Spleen (tissue), 7 donors: Measurements from ENCODE around the gene SEPTIN2.

Experiments used
- POLR2A ChIP-seq, 3 donors: fragments of 450-650 bp; IDR thresholded peaks; one replicate each; pipeline ENCODE4 v1.5.1; 2017; ENCODE audit warnings: antibody characterized with exemption in 3 of 3, mild to moderate bottlenecking in 1 of 3
- TF ChIP-seq, protein P1 (sequence below), 11 experiments: fragments of 200-600 bp in 7 of 11; fragments of 450-650 bp in 4 of 11; sonication (generic) in 4 of 11; IDR thresholded peaks in 8 of 11; conservative IDR thresholded peaks in 3 of 11; 1 replicate in 7 of 11; 2 replicates in 4 of 11; pipeline versions ENCODE4 v1.4.0 to v1.8.0; 2016 to 2021; ENCODE audit warnings: antibody characterized with exemption in 11 of 11, inconsistent platforms in 4 of 11, mild to moderate bottlenecking in 1 of 11
- donor health status: DM: no; HTN: no; CAD: no; lungs with moderate emphysema.
- donor health status: DM: no; HTN: no; CAD: no.
- donor health status: DM: no; HTN: no; CAD: no.

DNA sequence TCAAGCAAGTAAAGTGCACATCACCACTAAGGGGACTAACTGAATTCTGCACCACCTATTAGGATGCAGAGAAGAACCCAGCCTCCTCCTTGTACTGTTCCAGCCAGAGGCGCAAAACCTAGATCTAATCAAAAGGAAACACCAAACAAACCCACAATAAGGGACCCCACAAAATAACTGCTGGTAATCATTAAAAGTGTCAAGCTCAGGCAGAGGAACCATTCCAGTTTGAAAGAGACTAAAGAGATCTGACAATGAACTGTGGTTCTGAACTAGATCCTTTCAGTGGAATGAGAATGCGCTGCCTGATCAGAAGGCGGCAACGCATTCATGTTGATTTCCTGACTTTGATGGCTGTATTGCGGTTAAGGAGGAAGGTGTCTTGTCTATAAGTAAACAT, 17.1 kb upstream of the SEPTIN2 start:
- TF ChIP-seq, protein P1, sequence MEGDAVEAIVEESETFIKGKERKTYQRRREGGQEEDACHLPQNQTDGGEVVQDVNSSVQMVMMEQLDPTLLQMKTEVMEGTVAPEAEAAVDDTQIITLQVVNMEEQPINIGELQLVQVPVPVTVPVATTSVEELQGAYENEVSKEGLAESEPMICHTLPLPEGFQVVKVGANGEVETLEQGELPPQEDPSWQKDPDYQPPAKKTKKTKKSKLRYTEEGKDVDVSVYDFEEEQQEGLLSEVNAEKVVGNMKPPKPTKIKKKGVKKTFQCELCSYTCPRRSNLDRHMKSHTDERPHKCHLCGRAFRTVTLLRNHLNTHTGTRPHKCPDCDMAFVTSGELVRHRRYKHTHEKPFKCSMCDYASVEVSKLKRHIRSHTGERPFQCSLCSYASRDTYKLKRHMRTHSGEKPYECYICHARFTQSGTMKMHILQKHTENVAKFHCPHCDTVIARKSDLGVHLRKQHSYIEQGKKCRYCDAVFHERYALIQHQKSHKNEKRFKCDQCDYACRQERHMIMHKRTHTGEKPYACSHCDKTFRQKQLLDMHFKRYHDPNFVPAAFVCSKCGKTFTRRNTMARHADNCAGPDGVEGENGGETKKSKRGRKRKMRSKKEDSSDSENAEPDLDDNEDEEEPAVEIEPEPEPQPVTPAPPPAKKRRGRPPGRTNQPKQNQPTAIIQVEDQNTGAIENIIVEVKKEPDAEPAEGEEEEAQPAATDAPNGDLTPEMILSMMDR (IDR thresholded peaks at IDR 0.05 in 8 of 11, conservative IDR thresholded peaks at IDR 0.05 in 3 of 11), result no peak
- no peak for TF ChIP-seq POLR2A (IDR thresholded peaks at IDR 0.05)
